ENCODE results near the gene TNRC6C.

GRCh38 chr17:78132084-78132676 is 173.7 kb downstream of the TNRC6C start:
- TF ChIP-seq, protein P1, sequence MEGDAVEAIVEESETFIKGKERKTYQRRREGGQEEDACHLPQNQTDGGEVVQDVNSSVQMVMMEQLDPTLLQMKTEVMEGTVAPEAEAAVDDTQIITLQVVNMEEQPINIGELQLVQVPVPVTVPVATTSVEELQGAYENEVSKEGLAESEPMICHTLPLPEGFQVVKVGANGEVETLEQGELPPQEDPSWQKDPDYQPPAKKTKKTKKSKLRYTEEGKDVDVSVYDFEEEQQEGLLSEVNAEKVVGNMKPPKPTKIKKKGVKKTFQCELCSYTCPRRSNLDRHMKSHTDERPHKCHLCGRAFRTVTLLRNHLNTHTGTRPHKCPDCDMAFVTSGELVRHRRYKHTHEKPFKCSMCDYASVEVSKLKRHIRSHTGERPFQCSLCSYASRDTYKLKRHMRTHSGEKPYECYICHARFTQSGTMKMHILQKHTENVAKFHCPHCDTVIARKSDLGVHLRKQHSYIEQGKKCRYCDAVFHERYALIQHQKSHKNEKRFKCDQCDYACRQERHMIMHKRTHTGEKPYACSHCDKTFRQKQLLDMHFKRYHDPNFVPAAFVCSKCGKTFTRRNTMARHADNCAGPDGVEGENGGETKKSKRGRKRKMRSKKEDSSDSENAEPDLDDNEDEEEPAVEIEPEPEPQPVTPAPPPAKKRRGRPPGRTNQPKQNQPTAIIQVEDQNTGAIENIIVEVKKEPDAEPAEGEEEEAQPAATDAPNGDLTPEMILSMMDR (IDR thresholded peaks at IDR 0.05 in 4 of 5, conservative IDR thresholded peaks at IDR 0.05 in 1 of 5) = no peak
- no peak for TF ChIP-seq POLR2A (IDR thresholded peaks at IDR 0.05)
